Neuronal stem cell (in vitro differentiated cells): ENCODE results near the gene RPS2.

ENCODE experiments used
- DNase-seq: peaks from one replicate; pipeline ENCODE4 v3.0.0-alpha.2; 2013; ENCODE audit warnings: low spot score
- H2AFZ ChIP-seq: one replicate; pipeline ENCODE4 v1.6.1; 2013; ENCODE audit warnings: mild to moderate bottlenecking, low read length, inconsistent platforms
- H2AK5ac ChIP-seq: 2 replicates; pipeline ENCODE4 v1.6.1; 2013; ENCODE audit warnings: low read depth, mild to moderate bottlenecking, inconsistent platforms, low read length, moderate library complexity, mixed read lengths
- H2BK120ac ChIP-seq: 2 replicates; pipeline ENCODE4 v1.6.1; 2013; ENCODE audit warnings: low read depth, mild to moderate bottlenecking, inconsistent platforms, low read length, moderate library complexity, mixed read lengths
- H2BK12ac ChIP-seq: one replicate; pipeline ENCODE4 v1.6.1; 2013; ENCODE audit warnings: low read length, inconsistent platforms
- H2BK15ac ChIP-seq: 2 replicates; pipeline ENCODE4 v1.6.1; 2013; ENCODE audit warnings: mild to moderate bottlenecking, low read length, inconsistent platforms, mixed read lengths
- H2BK5ac ChIP-seq: one replicate; pipeline ENCODE4 v1.6.1; 2013; ENCODE audit warnings: inconsistent platforms, mild to moderate bottlenecking, low read length, moderate library complexity
- H3K14ac ChIP-seq: one replicate; pipeline ENCODE4 v1.6.1; 2013; ENCODE audit warnings: low read length, inconsistent platforms
- H3K18ac ChIP-seq: 2 replicates; pipeline ENCODE4 v1.6.1; 2013; ENCODE audit warnings: low read length, inconsistent platforms
- H3K23ac ChIP-seq: 2 replicates; pipeline ENCODE4 v1.6.1; 2013; ENCODE audit warnings: low read depth, mild to moderate bottlenecking, mixed read lengths, low read length, inconsistent platforms; ENCODE audit not compliant: poor library complexity
- H3K27ac ChIP-seq: replicated peaks from 3 replicates; pipeline ENCODE4 v1.5.1; 2013; ENCODE audit warnings: low read length, inconsistent platforms
- H3K27me3 ChIP-seq, 3 experiments: 2 replicates each; pipeline ENCODE4 v1.6.1; 2013; ENCODE audit warnings: low read length in 3 of 3, mild to moderate bottlenecking in 2 of 3, inconsistent platforms in 1 of 3, low read depth in 1 of 3, mixed read lengths in 1 of 3, moderate library complexity in 1 of 3; ENCODE audit not compliant: control insufficient read depth in 3 of 3, insufficient read depth in 3 of 3
- H3K36me3 ChIP-seq, 2 donors: replicated peaks in 1 of 2; 2 replicates each; pipeline ENCODE4 v1.6.1; 2013; ENCODE audit warnings: low read length in 2 of 2; ENCODE audit not compliant: control insufficient read depth in 2 of 2, insufficient read depth in 2 of 2
- H3K4ac ChIP-seq: 2 replicates; pipeline ENCODE4 v1.6.1; 2013; ENCODE audit warnings: inconsistent platforms, mild to moderate bottlenecking, low read length, moderate library complexity
- H3K4me1 ChIP-seq, 2 donors: 1 replicate in 1 of 2; 2 replicates in 1 of 2; pipeline ENCODE4 v1.6.1; 2013; ENCODE audit warnings: low read length in 2 of 2, low read depth in 1 of 2; ENCODE audit not compliant: control insufficient read depth in 2 of 2, insufficient read depth in 1 of 2
- H3K4me2 ChIP-seq: one replicate; pipeline ENCODE4 v1.6.1; 2013; ENCODE audit warnings: mild to moderate bottlenecking, low read length, inconsistent platforms; ENCODE audit not compliant: insufficient read depth, poor library complexity, severe bottlenecking
- H3K4me3 ChIP-seq, 2 donors: 2 replicates each; pipeline ENCODE4 v1.5.1; 2013; ENCODE audit warnings: low read length in 2 of 2, mild to moderate bottlenecking in 2 of 2, inconsistent platforms in 1 of 2, moderate library complexity in 1 of 2
- H3K79me1 ChIP-seq: one replicate; pipeline ENCODE4 v1.6.1; 2013; ENCODE audit warnings: low read depth, mild to moderate bottlenecking, inconsistent platforms, low read length, moderate library complexity
- H3K9ac ChIP-seq: one replicate; pipeline ENCODE4 v1.6.1; 2013; ENCODE audit warnings: mild to moderate bottlenecking, low read depth, low read length, inconsistent platforms; ENCODE audit not compliant: poor library complexity
- H3K9me3 ChIP-seq, 2 donors: replicated peaks in 1 of 2; 2 replicates each; pipeline versions ENCODE3 to v1.6.1; 2013; ENCODE audit warnings: low read length in 2 of 2, mild to moderate bottlenecking in 2 of 2, inconsistent platforms in 1 of 2, low read depth in 1 of 2, mixed read lengths in 1 of 2, moderate library complexity in 1 of 2; ENCODE audit not compliant: control insufficient read depth in 2 of 2, insufficient read depth in 1 of 2
- H4K8ac ChIP-seq: one replicate; pipeline ENCODE4 v1.6.1; 2013; ENCODE audit warnings: low read depth, mild to moderate bottlenecking, inconsistent platforms, low read length, moderate library complexity
- H4K91ac ChIP-seq: one replicate; pipeline ENCODE4 v1.6.1; 2013; ENCODE audit warnings: low read length, low read depth, mild to moderate bottlenecking, inconsistent platforms; ENCODE audit not compliant: poor library complexity
- WGBS, 2 donors: extraction: QIAGEN DNeasy Blood & Tissue Kit; methylation state at CpG; one replicate each; pipeline ENCODE4 v1.1.7; 2013; ENCODE audit warnings: missing lambda C conversion rate in 2 of 2, mixed read lengths in 1 of 2; ENCODE audit not compliant: insufficient read length in 2 of 2, insufficient replicate concordance in 1 of 2; ENCODE audit errors: extremely low coverage in 2 of 2; 5-methylcytosine and 5-hydroxymethylcytosine counted together

Gene RPS2

DNA sequence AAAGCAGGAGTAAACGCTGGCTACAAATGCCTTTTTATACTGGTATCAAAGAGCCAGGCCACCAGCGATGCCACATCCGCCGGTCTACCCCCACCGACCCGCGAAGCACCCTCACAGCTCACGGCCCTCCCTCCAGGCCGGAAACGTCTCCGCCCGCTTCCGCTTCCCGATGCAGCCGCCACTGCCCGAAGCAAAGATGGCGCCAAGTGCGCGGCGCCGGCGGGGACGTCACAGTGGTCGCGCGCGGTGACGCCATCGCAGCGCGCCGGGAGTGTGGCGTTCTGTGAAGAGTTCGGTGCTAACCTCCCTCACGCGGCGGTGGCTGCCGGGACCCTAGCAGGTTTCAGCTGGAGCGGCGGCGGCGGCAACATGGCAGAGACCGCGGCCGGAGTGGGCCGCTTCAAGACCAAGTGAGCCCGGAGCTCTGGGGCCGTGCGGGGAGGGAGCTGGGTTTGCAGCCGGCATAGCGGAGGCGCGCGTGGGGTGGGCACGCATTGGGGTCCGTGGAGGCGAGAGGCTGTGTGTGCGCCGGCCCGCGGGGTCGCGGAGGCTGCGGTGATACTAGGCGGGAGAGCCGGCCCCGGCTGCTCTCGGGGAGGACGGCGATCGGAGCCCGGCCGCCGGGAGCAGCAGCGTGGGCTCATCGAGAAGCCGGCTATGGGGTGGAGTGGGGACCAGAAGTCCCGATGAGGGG lies 7.3 kb upstream of the RPS2 start, which contains the start of gene TBL3:
Gene TBL3, plus strand, starts transcription at position 258 of the 694 bp plus-strand sequence. Its CDS starts 112 bp downstream, at position 370.
- Histone ChIP-seq H3K27ac (peak within 1 kb of the TSS; percentile 62), H3K79me1 (peaks cover 20% of the 10 kb centered on the region), H2BK120ac (peak within 1 kb of the TSS; percentile 91), H4K91ac (peak within 1 kb of the TSS; percentile 72), H3K14ac (peak within 1 kb of the TSS; percentile 71), H2AK5ac (peak within 1 kb of the TSS; percentile 84), H2BK5ac (peak within 1 kb of the TSS; percentile 66), H3K4me1 (peaks cover 2 to 4% of the 10 kb centered on the region in 2 donors), H2BK12ac (peak within 1 kb of the TSS; percentile 73), H3K27me3 (no peaks in the 10 kb centered on the region), H3K9ac (peak within 1 kb of the TSS; percentile 93), H3K4me3 (peak within 1 kb of the TSS; percentile 97 to 100), H3K23ac (peak within 1 kb of the TSS; percentile 94), H3K4me2 (peak within 1 kb of the TSS; percentile 98), H2BK15ac (peak within 1 kb of the TSS; percentile 37), H4K8ac (peak within 1 kb of the TSS; percentile 94), H3K18ac (peak within 1 kb of the TSS; percentile 91), H3K9me3 (no peaks in the 10 kb centered on the region), H3K36me3 (peaks cover 25 to 28% of the 10 kb centered on the region in 2 donors), H2AFZ (peak within 1 kb of the TSS; percentile 97), H3K4ac (peak within 1 kb of the TSS; percentile 95)
- whole genome bisulfite sequencing, 2 donors = no CpG with 5 or more reads among the region's 78 CpGs
- peak; percentile 95 for DNase-seq

DNA sequence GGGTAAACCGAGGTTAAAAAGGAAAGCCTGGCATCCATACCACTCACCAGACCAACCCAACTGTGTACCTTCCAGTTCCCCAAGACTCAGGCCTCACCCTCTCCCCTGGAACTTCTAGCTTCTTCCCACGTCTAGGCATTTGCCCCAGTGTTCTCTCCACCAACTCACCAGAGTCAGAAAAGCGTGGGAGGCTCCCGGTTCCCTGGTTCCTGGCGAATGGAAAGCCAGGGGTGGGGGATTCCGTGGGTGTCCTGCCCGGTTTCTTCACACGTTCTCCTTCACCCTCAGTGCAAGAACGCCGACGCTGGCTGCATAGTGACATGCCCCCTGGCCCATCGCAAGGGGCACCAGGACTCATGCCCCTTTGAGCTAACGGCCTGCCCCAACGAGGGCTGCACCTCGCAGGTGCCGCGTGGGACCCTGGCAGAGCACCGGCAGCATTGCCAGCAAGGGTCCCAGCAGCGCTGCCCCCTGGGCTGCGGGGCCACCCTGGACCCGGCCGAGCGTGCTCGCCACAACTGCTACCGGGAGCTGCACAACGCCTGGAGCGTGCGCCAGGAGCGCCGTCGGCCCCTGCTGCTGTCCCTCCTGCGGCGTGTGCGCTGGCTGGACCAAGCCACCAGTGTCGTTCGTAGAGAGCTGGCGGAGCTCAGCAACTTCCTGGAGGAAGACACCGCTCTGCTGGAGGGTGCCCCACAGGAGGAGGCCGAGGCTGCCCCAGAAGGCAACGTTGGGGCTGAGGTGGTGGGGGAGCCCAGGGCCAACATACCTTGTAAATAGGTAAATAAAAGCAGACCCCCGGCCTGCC lies 3.7 kb upstream of the RPS2 start:
- Histone ChIP-seq H3K79me1 (peaks cover 24% of the 10 kb centered on the region), H2BK12ac (peak overlapping the region; percentile 69), H3K18ac (no peak overlapping the region), H2BK15ac (no peak overlapping the region), H3K4me2 (no peak overlapping the region), H2BK5ac (no peak overlapping the region), H3K9me3 (no peaks in the 10 kb centered on the region), H3K27ac (no peak overlapping the region), H3K4ac (no peak overlapping the region), H2AFZ (no peak overlapping the region), H3K36me3 (peaks cover 6 to 9% of the 10 kb centered on the region in 2 donors), H4K91ac (no peak overlapping the region), H3K14ac (no peak overlapping the region), H3K23ac (no peak overlapping the region), H3K4me1 (peaks cover 8 to 12% of the 10 kb centered on the region in 2 donors), H3K4me3 (no peak overlapping the region), H3K27me3 (no peaks in the 10 kb centered on the region), H2BK120ac (no peak overlapping the region), H4K8ac (no peak overlapping the region), H2AK5ac (no peak overlapping the region), H3K9ac (peak overlapping the region; percentile 10)
- WGBS, 2 donors = no CpG with 5 or more reads among the region's 41 CpGs
- DNase-seq = no peak

DNA sequence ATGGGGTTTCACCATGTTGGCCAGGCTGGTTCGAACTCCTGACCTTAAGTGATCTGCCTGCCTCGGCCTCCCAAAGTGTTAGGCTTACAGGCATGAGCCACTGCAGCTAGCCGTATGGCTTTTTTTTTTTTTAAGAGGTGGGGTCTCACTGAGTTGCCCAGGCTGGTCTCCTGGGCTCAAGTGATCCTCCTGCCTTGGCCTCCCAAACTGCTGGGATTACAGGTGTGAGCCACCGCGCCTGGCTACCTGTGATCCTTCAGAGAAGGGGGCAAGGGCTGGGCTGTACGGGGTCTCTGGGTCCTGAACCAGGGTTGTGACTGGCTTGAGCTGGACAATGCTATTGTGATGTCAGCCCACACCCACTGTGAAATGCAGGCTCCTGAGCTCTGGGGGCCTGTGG lies 1.8 kb upstream of the RPS2 start, which contains the start of gene RNF151:
Gene RNF151, plus strand, starts transcription at position 397 of the 400 bp plus-strand sequence. CDS start 26 bp downstream, outside the sequence.
- Histone ChIP-seq H3K4me1 (peaks cover 7 to 12% of the 10 kb centered on the region in 2 donors), H2BK120ac (no peak within 1 kb of the TSS), H4K91ac (no peak within 1 kb of the TSS), H2AK5ac (peak within 1 kb of the TSS; percentile 53), H3K27me3 (no peaks in the 10 kb centered on the region), H3K4me2 (peak within 1 kb of the TSS; percentile 87), H3K4me3 (peak within 1 kb of the TSS; percentile 86 to 87), H3K9ac (no peak within 1 kb of the TSS), H4K8ac (no peak within 1 kb of the TSS), H3K4ac (no peak within 1 kb of the TSS), H3K36me3 (peaks cover 13 to 28% of the 10 kb centered on the region in 2 donors), H2AFZ (no peak within 1 kb of the TSS), H3K79me1 (peaks cover 14% of the 10 kb centered on the region), H3K23ac (no peak within 1 kb of the TSS), H2BK5ac (no peak within 1 kb of the TSS), H3K9me3 (no peaks in the 10 kb centered on the region), H3K14ac (no peak within 1 kb of the TSS), H2BK15ac (no peak within 1 kb of the TSS), H3K27ac (no peak within 1 kb of the TSS), H3K18ac (no peak within 1 kb of the TSS), H2BK12ac (no peak within 1 kb of the TSS)
- WGBS, 2 donors = no CpG with 5 or more reads among the region's 6 CpGs
- no peak for DNase-seq
